ENCODE measurements around the gene CASKIN2.

CASKIN2 gene

GRCh38 chr17:75517297-75517865, 2.0 kb upstream of the CASKIN2 start:
- H3K4me3 Mint-ChIP-seq, result peak overlapping the region; percentile 82
- peak overlapping the region; percentile 41 for H3K27ac Mint-ChIP-seq
- H3K27me3 Mint-ChIP-seq, result no peaks in the 10 kb centered on the region
- H3K36me3 Mint-ChIP-seq, result peaks cover 6% of the 10 kb centered on the region
- no peaks in the 10 kb centered on the region for H3K9me3 Mint-ChIP-seq
- no peak for ATAC-seq
- peaks cover 22% of the 10 kb centered on the region for H3K4me1 Mint-ChIP-seq

GRCh38 chr17:75516619-75517296, 1.4 kb upstream of the CASKIN2 start:
- H3K27ac Mint-ChIP-seq, result peak overlapping the region; percentile 41
- peak; percentile 22 for ATAC-seq

GRCh38 chr17:75516255-75516618, 900 bp upstream of the CASKIN2 start, which contains the start of gene TSEN54:
Gene TSEN54, plus strand, starts transcription at chr17:75516528. Its CDS starts 33 bp downstream, at chr17:75516561.
- Mint-ChIP-seq H3K27me3 (no peaks in the 10 kb centered on the region), H3K36me3 (peaks cover 6% of the 10 kb centered on the region), H3K9me3 (no peaks in the 10 kb centered on the region), H3K4me1 (peaks cover 22% of the 10 kb centered on the region), H3K27ac (peak within 1 kb of the TSS; percentile 41), H3K4me3 (peak within 1 kb of the TSS; percentile 90)
- peak; percentile 92 for ATAC-seq

More at GRCh38 chr17:75516619-75517296, 1.4 kb upstream of the CASKIN2 start:
- Mint-ChIP-seq H3K36me3 (peaks cover 6% of the 10 kb centered on the region), H3K9me3 (no peaks in the 10 kb centered on the region), H3K27me3 (no peaks in the 10 kb centered on the region), H3K4me1 (peaks cover 22% of the 10 kb centered on the region), H3K4me3 (peak overlapping the region; percentile 82)

GRCh38 chr17:75514919-75515495, 330 bp downstream of the CASKIN2 start:
- Mint-ChIP-seq H3K27ac (no peak overlapping the region), H3K9me3 (no peaks in the 10 kb centered on the region), H3K4me3 (peak overlapping the region; percentile 90), H3K4me1 (peaks cover 22% of the 10 kb centered on the region), H3K36me3 (peaks cover 6% of the 10 kb centered on the region), H3K27me3 (no peaks in the 10 kb centered on the region)
- ATAC-seq, result peak; percentile 0

- no peak for ATAC-seq
- peak overlapping the region; percentile 32 for H3K4me3 Mint-ChIP-seq
- peaks cover 6% of the 10 kb centered on the region for H3K36me3 Mint-ChIP-seq
- H3K27ac Mint-ChIP-seq, result no peak overlapping the region
- H3K4me1 Mint-ChIP-seq, result peaks cover 22% of the 10 kb centered on the region
- H3K27me3 Mint-ChIP-seq, result no peaks in the 10 kb centered on the region
- H3K9me3 Mint-ChIP-seq, result no peaks in the 10 kb centered on the region
Measured at GRCh38 chr17:75514299-75514918, 928 bp downstream of the CASKIN2 start.

GRCh38 chr17:75513641-75514000, 1.7 kb downstream of the CASKIN2 start:
- H3K27ac Mint-ChIP-seq, result no peak overlapping the region
- no peak overlapping the region for H3K4me3 Mint-ChIP-seq
- H3K4me1 Mint-ChIP-seq, result peaks cover 19% of the 10 kb centered on the region
- no peaks in the 10 kb centered on the region for H3K27me3 Mint-ChIP-seq
- peaks cover 4% of the 10 kb centered on the region for H3K36me3 Mint-ChIP-seq
- no peaks in the 10 kb centered on the region for H3K9me3 Mint-ChIP-seq
- ATAC-seq, result no peak

- Mint-ChIP-seq H3K9me3 (no peaks in the 10 kb centered on the region), H3K27ac (no peak overlapping the region), H3K27me3 (no peaks in the 10 kb centered on the region), H3K4me3 (no peak overlapping the region), H3K4me1 (peaks cover 13% of the 10 kb centered on the region), H3K36me3 (no peaks in the 10 kb centered on the region)
- ATAC-seq, result no peak
Measured at GRCh38 chr17:75512926-75513640, 2.3 kb downstream of the CASKIN2 start.

GRCh38 chr17:75511610-75512575, 3.4 kb downstream of the CASKIN2 start:
- peaks cover 2% of the 10 kb centered on the region for H3K4me1 Mint-ChIP-seq
- no peaks in the 10 kb centered on the region for H3K9me3 Mint-ChIP-seq
- no peak for ATAC-seq
- H3K4me3 Mint-ChIP-seq, result no peak overlapping the region
- no peaks in the 10 kb centered on the region for H3K27me3 Mint-ChIP-seq
- no peaks in the 10 kb centered on the region for H3K36me3 Mint-ChIP-seq
- H3K27ac Mint-ChIP-seq, result peak overlapping the region; percentile 50

GRCh38 chr17:75511270-75511609, 4.1 kb downstream of the CASKIN2 start:
- H3K27me3 Mint-ChIP-seq, result no peaks in the 10 kb centered on the region
- H3K36me3 Mint-ChIP-seq, result no peaks in the 10 kb centered on the region
- H3K9me3 Mint-ChIP-seq, result no peaks in the 10 kb centered on the region
- H3K4me3 Mint-ChIP-seq, result no peak overlapping the region
- ATAC-seq, result no peak
- no peak overlapping the region for H3K27ac Mint-ChIP-seq
- H3K4me1 Mint-ChIP-seq, result no peaks in the 10 kb centered on the region

GRCh38 chr17:75509528-75510258, 5.6 kb downstream of the CASKIN2 start:
- H3K4me1 Mint-ChIP-seq, result peaks cover under 1% of the 10 kb centered on the region
- H3K9me3 Mint-ChIP-seq, result no peaks in the 10 kb centered on the region
- H3K27me3 Mint-ChIP-seq, result peaks cover 15% of the 10 kb centered on the region
- no peak overlapping the region for H3K27ac Mint-ChIP-seq
- no peak overlapping the region for H3K4me3 Mint-ChIP-seq
- ATAC-seq, result no peak
- no peaks in the 10 kb centered on the region for H3K36me3 Mint-ChIP-seq

GRCh38 chr17:75508931-75509361, 6.4 kb downstream of the CASKIN2 start:
- H3K4me3 Mint-ChIP-seq, result no peak overlapping the region
- H3K4me1 Mint-ChIP-seq, result peaks cover 7% of the 10 kb centered on the region
- peaks cover 21% of the 10 kb centered on the region for H3K27me3 Mint-ChIP-seq
- no peaks in the 10 kb centered on the region for H3K36me3 Mint-ChIP-seq
- H3K9me3 Mint-ChIP-seq, result no peaks in the 10 kb centered on the region
- H3K27ac Mint-ChIP-seq, result no peak overlapping the region
- no peak for ATAC-seq

GRCh38 chr17:75507733-75508719, 7.3 kb downstream of the CASKIN2 start:
- H3K36me3 Mint-ChIP-seq, result no peaks in the 10 kb centered on the region
- H3K4me1 Mint-ChIP-seq, result peaks cover 7% of the 10 kb centered on the region
- H3K27me3 Mint-ChIP-seq, result peaks cover 21% of the 10 kb centered on the region
- H3K9me3 Mint-ChIP-seq, result no peaks in the 10 kb centered on the region
- no peak for ATAC-seq
- no peak overlapping the region for H3K4me3 Mint-ChIP-seq
- no peak overlapping the region for H3K27ac Mint-ChIP-seq

GRCh38 chr17:75506888-75507287, 8.4 kb downstream of the CASKIN2 start:
- ATAC-seq, result no peak
- no peak overlapping the region for H3K4me3 Mint-ChIP-seq
- no peak overlapping the region for H3K27ac Mint-ChIP-seq
- H3K4me1 Mint-ChIP-seq, result peaks cover 7% of the 10 kb centered on the region
- H3K9me3 Mint-ChIP-seq, result no peaks in the 10 kb centered on the region
- H3K27me3 Mint-ChIP-seq, result peaks cover 21% of the 10 kb centered on the region
- no peaks in the 10 kb centered on the region for H3K36me3 Mint-ChIP-seq

Measured in stimulated activated memory B cell treated with anti-CD40 and anti-IgM and Interleukin-4, amounts not matched to agents 10 μg/mL and 1 μg/mL and 100 μg/mL, for 72 hours (primary cell).